Measurements from ENCODE around the gene RALGAPA2. TPM values are rescaled to one million over a fixed set of nuclear protein-coding genes. Genes with fewer than 3 reads are reported as not detected.

RALGAPA2 gene
- total and polyA plus RNA-seq, 2 of the 13 experiments (the other 11 are each of a cell fraction or from before 2014, with no cell fraction given): 13.8 to 17.7 TPM

- TF ChIP-seq EP300 (IDR thresholded peaks at IDR 0.05; ENCODE audit: low read depth in 2 of 2, low read length in 2 of 2): peak in 1 of 2 experiments; percentile 57; a peak in 1 of 4 replicates
- 0 out of 2 replicates have a peak, but pooled peaks have one; percentile 31 for TF ChIP-seq EP300 (CRISPR knock-in tag; IDR thresholded peaks at IDR 0.05; ENCODE audit: borderline replicate concordance)
- TF ChIP-seq PITX1 (CRISPR knock-in tag; IDR thresholded peaks at IDR 0.05): peak; percentile 97
- no peak for TF ChIP-seq ZNF737 (CRISPR knock-in tag; IDR thresholded peaks at IDR 0.05; ENCODE audit: borderline replicate concordance)
- no peak for TF ChIP-seq SOX6 (IDR thresholded peaks at IDR 0.05)
- TF ChIP-seq SOX6 (CRISPR knock-in tag; IDR thresholded peaks at IDR 0.05): peak; percentile 84
- peak; percentile 71 for TF ChIP-seq FOSL2 (CRISPR knock-in tag; IDR thresholded peaks at IDR 0.05)
- peak; percentile 70; the same call in 1 of the 2 replicates for TF ChIP-seq ZSCAN9 (CRISPR knock-in tag; IDR thresholded peaks at IDR 0.05; ENCODE audit: borderline replicate concordance)
- TF ChIP-seq, protein P1, sequence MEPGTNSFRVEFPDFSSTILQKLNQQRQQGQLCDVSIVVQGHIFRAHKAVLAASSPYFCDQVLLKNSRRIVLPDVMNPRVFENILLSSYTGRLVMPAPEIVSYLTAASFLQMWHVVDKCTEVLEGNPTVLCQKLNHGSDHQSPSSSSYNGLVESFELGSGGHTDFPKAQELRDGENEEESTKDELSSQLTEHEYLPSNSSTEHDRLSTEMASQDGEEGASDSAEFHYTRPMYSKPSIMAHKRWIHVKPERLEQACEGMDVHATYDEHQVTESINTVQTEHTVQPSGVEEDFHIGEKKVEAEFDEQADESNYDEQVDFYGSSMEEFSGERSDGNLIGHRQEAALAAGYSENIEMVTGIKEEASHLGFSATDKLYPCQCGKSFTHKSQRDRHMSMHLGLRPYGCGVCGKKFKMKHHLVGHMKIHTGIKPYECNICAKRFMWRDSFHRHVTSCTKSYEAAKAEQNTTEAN (CRISPR knock-in tag; conservative IDR thresholded peaks at IDR 0.05): peak; percentile 82
- 0 out of 2 replicates have a peak, but pooled peaks have one; percentile 38 for TF ChIP-seq CC2D1A (CRISPR knock-in tag; IDR thresholded peaks at IDR 0.05)
- TF ChIP-seq, protein P2, sequence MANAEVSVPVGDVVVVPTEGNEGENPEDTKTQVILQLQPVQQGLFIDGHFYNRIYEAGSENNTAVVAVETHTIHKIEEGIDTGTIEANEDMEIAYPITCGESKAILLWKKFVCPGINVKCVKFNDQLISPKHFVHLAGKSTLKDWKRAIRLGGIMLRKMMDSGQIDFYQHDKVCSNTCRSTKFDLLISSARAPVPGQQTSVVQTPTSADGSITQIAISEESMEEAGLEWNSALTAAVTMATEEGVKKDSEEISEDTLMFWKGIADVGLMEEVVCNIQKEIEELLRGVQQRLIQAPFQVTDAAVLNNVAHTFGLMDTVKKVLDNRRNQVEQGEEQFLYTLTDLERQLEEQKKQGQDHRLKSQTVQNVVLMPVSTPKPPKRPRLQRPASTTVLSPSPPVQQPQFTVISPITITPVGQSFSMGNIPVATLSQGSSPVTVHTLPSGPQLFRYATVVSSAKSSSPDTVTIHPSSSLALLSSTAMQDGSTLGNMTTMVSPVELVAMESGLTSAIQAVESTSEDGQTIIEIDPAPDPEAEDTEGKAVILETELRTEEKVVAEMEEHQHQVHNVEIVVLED (CRISPR knock-in tag; IDR thresholded peaks at IDR 0.05; ENCODE audit: borderline replicate concordance): peak; percentile 31; the same call in 1 of the 2 replicates
- TF ChIP-seq ZNF280D (CRISPR knock-in tag; IDR thresholded peaks at IDR 0.05): peak; percentile 51; the same call in 1 of the 2 replicates
- no peak for TF ChIP-seq ZNF3 (CRISPR knock-in tag; IDR thresholded peaks at IDR 0.05)
- TF ChIP-seq NR1H2 (CRISPR knock-in tag; IDR thresholded peaks at IDR 0.05; ENCODE audit: borderline replicate concordance, low read depth): no peak
- peak; percentile 51; the same call in 1 of the 2 replicates for TF ChIP-seq POGZ (CRISPR knock-in tag; IDR thresholded peaks at IDR 0.05)
- TF ChIP-seq NR2F6 (IDR thresholded peaks at IDR 0.05): no peak
- TF ChIP-seq NR2F6 (CRISPR knock-in tag; IDR thresholded peaks at IDR 0.05): peak; percentile 30; the same call in 1 of the 2 replicates
- TF ChIP-seq ATF3 (CRISPR knock-in tag; IDR thresholded peaks at IDR 0.05): 0 out of 2 replicates have a peak, but pooled peaks have one; percentile 46
Observed at GRCh38 chr20:20548527-20549266, 163.7 kb downstream of the RALGAPA2 start (continued).

All from HepG2 (cell line).